Measurements from ENCODE around the gene C2CD4D.

The C2CD4D gene

DNA sequence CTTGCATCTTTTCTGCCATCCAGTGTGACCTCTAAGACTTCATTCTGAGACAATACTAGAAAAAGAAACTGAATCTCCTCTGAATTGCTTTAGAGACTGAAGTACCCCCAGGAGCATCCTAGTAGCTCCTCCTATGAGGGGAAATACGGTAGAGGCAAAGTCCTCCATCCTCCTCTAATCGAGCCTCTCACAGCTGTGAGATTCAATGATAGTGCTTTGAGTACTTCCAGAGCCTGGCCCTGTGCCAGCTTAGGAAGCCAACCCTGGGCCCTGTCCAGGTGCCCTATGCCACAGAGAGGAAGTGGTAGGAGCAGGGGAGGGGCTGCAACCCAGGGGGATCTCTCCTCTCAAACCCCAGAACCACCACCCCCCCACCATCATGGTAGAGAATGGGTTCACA is 18.7 kb downstream of the C2CD4D start:
- Histone ChIP-seq H3K36me3 (ENCODE audit: control insufficient read depth in 1 of 2, insufficient read depth in 2 of 2, low read length in 2 of 2) (no peaks in the 10 kb centered on the region), H3K27me3 (ENCODE audit: low read depth, low read length) (no peaks in the 10 kb centered on the region), H3K4me3 (ENCODE audit: low read depth in 1 of 2, low read length in 2 of 2) (no peak overlapping the region), H3K4me1 (ENCODE audit: control insufficient read depth in 1 of 2, insufficient read depth in 2 of 2, low read length in 2 of 2) (no peaks in the 10 kb centered on the region), H3K9me3 (ENCODE audit: control insufficient read depth in 1 of 2, low read length in 2 of 2) (no peaks in the 10 kb centered on the region), H3K27ac (ENCODE audit: low read length) (no peak overlapping the region)

DNA sequence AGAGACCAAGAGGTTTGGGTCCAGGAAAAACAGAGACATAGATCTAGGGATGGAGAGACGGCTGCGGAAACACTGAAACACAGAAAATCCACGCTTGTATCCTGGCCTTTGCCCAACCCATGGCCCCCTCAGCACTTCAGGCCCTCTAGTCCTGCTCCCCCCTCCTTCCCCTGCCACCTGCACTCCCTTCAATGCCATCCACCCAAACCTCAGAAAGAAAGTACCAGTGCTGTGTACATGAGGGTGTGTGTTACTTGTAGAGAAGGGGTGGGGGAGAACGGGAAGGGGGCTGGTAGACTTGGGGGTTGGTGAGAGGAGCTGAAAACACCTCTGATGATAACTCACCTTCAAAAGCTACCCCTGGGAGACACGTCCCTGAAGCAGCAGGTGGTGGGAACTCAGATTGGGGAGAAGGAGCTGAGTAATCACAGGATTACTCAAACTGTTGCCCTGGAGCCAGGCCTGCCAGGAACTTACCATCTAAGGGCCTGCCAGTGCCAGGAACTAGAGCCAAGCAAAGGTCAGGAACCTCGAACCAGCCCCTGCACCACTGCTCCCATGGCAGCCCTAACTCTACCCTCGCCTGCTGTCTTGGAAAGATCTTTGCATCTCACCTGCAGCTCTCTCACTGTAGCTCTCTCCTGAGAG is 19.5 kb downstream of the C2CD4D start:
- no peaks in the 10 kb centered on the region for H3K4me1 ChIP-seq (ENCODE audit: control insufficient read depth in 1 of 2, insufficient read depth in 2 of 2, low read length in 2 of 2)
- H3K9me3 ChIP-seq (ENCODE audit: control insufficient read depth in 1 of 2, low read length in 2 of 2) = no peaks in the 10 kb centered on the region
- H3K27me3 ChIP-seq (ENCODE audit: low read depth, low read length) = no peaks in the 10 kb centered on the region
- H3K36me3 ChIP-seq (ENCODE audit: control insufficient read depth in 1 of 2, insufficient read depth in 2 of 2, low read length in 2 of 2) = no peaks in the 10 kb centered on the region
- H3K27ac ChIP-seq (ENCODE audit: low read length) = no peak overlapping the region
- no peak overlapping the region for H3K4me3 ChIP-seq (ENCODE audit: low read depth in 1 of 2, low read length in 2 of 2)

DNA sequence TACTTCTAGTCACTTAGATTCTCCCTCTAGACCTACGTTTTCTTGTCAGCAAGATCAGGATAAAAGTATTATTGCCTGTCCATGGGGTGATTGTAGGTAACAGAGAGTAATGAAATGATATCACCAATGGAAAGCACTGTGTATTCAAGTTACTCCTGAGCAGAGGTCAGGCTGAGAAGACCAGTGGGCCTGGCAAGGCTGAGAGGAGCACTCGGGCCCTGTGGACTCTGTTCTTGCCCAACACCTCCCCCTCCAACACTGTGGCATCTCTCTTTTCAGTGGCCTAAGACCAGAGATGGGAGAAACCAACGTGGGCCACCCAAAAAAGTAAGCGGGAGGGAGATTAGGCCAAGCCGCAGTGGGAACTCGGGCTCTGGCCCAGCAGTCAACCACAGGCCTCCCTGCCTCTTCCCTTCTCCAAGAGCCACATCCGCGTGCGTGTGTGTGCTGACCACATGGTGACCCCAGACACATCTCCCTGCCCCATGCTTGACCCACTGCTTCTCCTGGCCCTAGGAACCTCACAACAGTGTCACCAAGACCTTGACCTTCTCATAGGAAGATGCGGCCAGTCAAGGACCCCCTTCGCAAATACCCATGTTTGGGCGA is 20.3 kb downstream of the C2CD4D start:
- H3K9me3 ChIP-seq (ENCODE audit: control insufficient read depth in 1 of 2, low read length in 2 of 2) = no peaks in the 10 kb centered on the region
- H3K4me3 ChIP-seq (ENCODE audit: low read depth in 1 of 2, low read length in 2 of 2) = no peak overlapping the region
- no peaks in the 10 kb centered on the region for H3K27me3 ChIP-seq (ENCODE audit: low read depth, low read length)
- no peak overlapping the region for H3K27ac ChIP-seq (ENCODE audit: low read length)
- no peaks in the 10 kb centered on the region for H3K4me1 ChIP-seq (ENCODE audit: control insufficient read depth in 1 of 2, insufficient read depth in 2 of 2, low read length in 2 of 2)
- no peaks in the 10 kb centered on the region for H3K36me3 ChIP-seq (ENCODE audit: control insufficient read depth in 1 of 2, insufficient read depth in 2 of 2, low read length in 2 of 2)

DNA sequence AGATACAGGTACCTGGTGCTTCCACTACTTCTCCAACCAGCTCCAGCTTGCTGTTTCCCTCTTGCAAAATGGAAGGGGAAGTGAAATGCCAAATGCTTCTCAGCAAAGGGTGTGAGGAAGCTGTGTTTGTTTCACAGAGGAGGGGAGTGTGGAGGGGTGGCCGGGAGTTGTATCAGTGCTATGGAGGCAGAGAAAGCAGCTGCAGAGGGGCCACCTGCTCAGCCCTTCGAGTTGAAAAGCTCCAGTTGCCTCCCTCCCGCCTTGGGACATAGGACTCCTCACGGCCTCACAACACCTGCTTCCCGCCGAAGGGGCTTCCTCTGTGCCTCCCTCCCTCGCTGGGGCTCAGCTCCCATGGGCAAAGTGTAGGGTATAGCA is 22.3 kb downstream of the C2CD4D start:
- Histone ChIP-seq H3K4me3 (ENCODE audit: low read depth in 1 of 2, low read length in 2 of 2) (no peak overlapping the region), H3K36me3 (ENCODE audit: control insufficient read depth in 1 of 2, insufficient read depth in 2 of 2, low read length in 2 of 2) (no peaks in the 10 kb centered on the region), H3K27ac (ENCODE audit: low read length) (no peak overlapping the region), H3K9me3 (ENCODE audit: control insufficient read depth in 1 of 2, low read length in 2 of 2) (no peaks in the 10 kb centered on the region), H3K27me3 (ENCODE audit: low read depth, low read length) (no peaks in the 10 kb centered on the region), H3K4me1 (ENCODE audit: control insufficient read depth in 1 of 2, insufficient read depth in 2 of 2, low read length in 2 of 2) (no peaks in the 10 kb centered on the region)

DNA sequence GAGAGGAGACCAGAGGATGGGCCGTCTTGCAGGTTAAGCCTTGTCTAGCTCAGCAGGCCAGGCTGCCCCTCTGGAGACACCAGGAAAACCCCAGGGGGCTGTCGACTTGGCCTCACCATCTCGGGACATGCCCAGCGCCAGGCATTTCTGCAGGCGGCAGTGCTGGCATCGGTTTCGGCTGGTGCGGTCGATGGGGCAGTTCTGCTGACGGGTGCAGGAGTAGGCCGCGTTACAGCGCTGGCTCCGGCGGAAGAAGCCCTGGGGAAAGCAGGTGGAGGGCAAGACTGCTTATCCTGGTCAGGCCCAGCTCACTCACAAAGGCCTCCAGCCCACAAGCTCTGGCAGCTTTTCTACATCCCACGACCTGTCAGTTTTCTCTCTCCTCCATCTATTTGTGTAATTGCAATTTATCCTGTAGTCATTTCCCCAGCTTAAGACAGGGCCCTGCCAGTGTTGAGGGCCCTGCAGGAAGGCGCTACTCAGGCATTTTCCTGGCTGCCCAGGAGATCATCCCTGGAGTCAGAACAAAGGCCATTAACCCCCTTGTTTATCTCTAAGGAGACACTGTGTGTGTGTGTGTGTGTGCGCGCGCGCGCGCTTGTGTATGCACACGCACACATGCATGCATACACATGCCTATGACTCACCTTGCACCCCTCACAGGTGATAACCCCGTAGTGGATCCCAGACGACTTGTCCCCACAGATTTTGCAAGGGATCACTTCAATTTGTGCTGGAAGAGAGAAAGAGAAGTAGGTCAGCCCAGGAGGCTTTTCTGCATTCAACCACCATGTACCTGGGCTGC is 22.9 kb downstream of the C2CD4D start:
- Histone ChIP-seq H3K9me3 (ENCODE audit: control insufficient read depth in 1 of 2, low read length in 2 of 2) (no peaks in the 10 kb centered on the region), H3K4me3 (ENCODE audit: low read depth in 1 of 2, low read length in 2 of 2) (no peak overlapping the region), H3K27ac (ENCODE audit: low read length) (no peak overlapping the region), H3K4me1 (ENCODE audit: control insufficient read depth in 1 of 2, insufficient read depth in 2 of 2, low read length in 2 of 2) (no peaks in the 10 kb centered on the region), H3K36me3 (ENCODE audit: control insufficient read depth in 1 of 2, insufficient read depth in 2 of 2, low read length in 2 of 2) (no peaks in the 10 kb centered on the region), H3K27me3 (ENCODE audit: low read depth, low read length) (no peaks in the 10 kb centered on the region)

DNA sequence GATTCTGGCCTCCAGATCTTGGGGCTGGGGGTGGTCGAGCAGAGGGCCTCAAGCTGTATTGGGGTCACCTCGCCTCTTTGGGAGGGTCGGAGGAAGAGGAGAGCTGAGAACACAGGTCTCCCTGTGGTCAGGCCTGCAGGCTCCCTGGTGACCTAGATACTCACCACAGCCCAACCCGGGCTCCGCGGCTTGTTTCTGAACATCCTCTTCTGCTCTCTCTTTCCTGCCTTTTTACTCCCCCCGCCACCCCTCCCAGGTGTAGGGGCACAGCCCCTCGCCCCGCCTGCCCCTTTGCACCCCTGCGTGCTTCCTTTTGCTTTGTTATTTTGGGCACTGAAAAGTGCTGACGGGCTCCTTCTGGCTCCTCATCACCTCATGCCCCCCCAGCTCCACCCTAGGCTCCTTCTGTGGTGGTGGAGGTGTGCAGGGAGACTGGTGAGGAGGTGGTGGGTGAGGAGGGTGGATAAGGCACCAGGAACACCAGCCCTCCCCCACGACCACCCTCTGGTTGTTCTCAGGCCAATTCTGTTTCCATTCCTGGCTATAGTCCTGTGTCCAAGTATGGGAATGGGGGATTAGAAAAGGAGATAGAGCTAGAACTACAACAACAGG is 23.8 kb downstream of the C2CD4D start:
- Histone ChIP-seq H3K27ac (ENCODE audit: low read length) (no peak overlapping the region), H3K36me3 (ENCODE audit: control insufficient read depth in 1 of 2, insufficient read depth in 2 of 2, low read length in 2 of 2) (no peaks in the 10 kb centered on the region)

DNA sequence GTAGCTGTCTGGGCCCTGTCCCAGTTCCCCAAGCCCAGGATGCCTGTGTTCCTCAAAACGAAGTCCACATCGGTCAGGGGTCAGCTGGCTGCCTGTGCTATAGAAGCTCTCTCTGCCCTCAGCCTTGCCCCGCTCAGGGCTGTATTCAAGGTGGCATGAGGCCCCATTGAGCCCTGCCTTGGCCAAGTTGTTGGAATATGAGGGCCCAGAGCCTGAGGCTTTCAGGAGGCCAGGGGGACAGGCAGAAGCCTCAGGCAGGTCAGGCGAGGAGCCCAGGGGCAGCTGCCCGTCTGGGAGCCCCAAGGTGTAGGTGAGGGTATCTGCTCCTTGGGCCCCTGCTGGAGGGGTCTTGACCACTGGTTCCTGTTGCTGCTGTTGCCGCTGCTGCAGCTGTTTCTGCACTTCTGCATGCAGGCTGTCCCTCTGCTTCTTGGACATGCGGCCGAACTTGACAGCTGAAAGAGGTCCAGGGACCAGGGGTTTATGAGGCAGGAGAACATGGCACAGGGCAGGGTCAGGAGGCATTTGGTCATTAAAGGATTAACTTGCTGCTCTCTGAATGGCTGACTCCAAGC is 24.6 kb downstream of the C2CD4D start:
- Histone ChIP-seq H3K9me3 (ENCODE audit: control insufficient read depth in 1 of 2, low read length in 2 of 2) (no peaks in the 10 kb centered on the region), H3K27ac (ENCODE audit: low read length) (no peak overlapping the region), H3K36me3 (ENCODE audit: control insufficient read depth in 1 of 2, insufficient read depth in 2 of 2, low read length in 2 of 2) (no peaks in the 10 kb centered on the region), H3K4me3 (ENCODE audit: low read depth in 1 of 2, low read length in 2 of 2) (no peak overlapping the region), H3K4me1 (ENCODE audit: control insufficient read depth in 1 of 2, insufficient read depth in 2 of 2, low read length in 2 of 2) (no peaks in the 10 kb centered on the region), H3K27me3 (ENCODE audit: low read depth, low read length) (no peaks in the 10 kb centered on the region)

More for the DNA sequence above, 23.8 kb downstream of the C2CD4D start:
- Histone ChIP-seq H3K4me1 (ENCODE audit: control insufficient read depth in 1 of 2, insufficient read depth in 2 of 2, low read length in 2 of 2) (no peaks in the 10 kb centered on the region), H3K9me3 (ENCODE audit: control insufficient read depth in 1 of 2, low read length in 2 of 2) (no peaks in the 10 kb centered on the region), H3K27me3 (ENCODE audit: low read depth, low read length) (no peaks in the 10 kb centered on the region), H3K4me3 (ENCODE audit: low read depth in 1 of 2, low read length in 2 of 2) (no peak overlapping the region)

DNA sequence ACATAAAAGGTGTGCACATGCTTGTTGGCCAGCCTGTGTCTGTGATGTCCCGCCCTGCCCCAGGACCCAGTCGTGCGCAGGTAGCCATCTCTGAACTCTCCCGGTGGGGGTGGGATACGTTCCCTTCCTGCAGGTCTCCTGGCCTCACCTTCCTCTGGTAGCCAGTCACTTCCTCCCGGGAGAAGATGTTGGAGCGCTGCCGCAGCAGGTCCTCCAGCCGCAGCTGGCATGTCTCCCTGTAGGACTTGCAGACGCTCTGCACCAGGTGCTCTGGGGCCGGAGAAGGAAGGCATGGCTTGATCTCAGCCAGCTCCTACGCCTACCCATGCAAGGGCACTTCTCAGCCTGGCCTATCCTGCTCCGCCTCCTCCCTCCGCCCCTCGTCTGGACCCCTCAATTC is 25.2 kb downstream of the C2CD4D start:
- no peaks in the 10 kb centered on the region for H3K36me3 ChIP-seq (ENCODE audit: control insufficient read depth in 1 of 2, insufficient read depth in 2 of 2, low read length in 2 of 2)
- H3K4me1 ChIP-seq (ENCODE audit: control insufficient read depth in 1 of 2, insufficient read depth in 2 of 2, low read length in 2 of 2) = no peaks in the 10 kb centered on the region
- no peak overlapping the region for H3K4me3 ChIP-seq (ENCODE audit: low read depth in 1 of 2, low read length in 2 of 2)
- no peaks in the 10 kb centered on the region for H3K27me3 ChIP-seq (ENCODE audit: low read depth, low read length)
- no peak overlapping the region for H3K27ac ChIP-seq (ENCODE audit: low read length)
- no peaks in the 10 kb centered on the region for H3K9me3 ChIP-seq (ENCODE audit: control insufficient read depth in 1 of 2, low read length in 2 of 2)

DNA sequence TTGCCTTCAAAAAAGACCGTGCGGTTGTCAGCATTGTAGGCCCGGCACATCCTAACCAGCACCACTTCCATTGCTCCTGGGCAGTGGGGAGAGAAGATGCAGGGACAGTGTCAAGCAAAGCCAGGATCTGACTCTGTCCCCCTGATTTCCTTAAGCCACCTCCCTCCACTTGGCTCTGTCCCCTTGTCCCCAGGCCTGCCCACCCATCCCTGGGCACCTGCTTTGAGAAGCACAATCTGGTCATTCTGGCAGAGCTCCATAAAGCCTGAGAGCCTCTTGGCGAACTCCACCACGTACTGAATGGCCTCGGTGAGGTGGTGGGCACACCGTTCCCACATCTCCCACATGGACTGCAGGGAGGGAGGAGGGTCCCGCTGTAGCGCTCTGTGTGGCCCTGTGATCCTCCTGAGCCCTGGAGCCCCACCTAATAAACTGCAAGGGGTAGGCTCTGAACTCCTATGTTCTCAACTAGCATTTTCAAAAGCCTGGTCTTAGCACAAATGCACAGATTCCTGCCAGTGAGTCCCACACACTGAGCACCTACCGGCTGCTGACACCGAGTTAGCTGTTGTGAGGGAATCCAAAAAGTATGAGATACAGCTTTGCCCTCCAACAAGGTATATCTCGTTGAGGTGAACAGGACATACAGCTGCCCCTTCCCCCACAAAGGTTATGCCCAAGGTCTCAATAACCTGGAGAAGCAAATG is 26.2 kb downstream of the C2CD4D start:
- no peak overlapping the region for H3K4me3 ChIP-seq (ENCODE audit: low read depth in 1 of 2, low read length in 2 of 2)
- no peaks in the 10 kb centered on the region for H3K9me3 ChIP-seq (ENCODE audit: control insufficient read depth in 1 of 2, low read length in 2 of 2)
- no peak overlapping the region for H3K27ac ChIP-seq (ENCODE audit: low read length)
- no peaks in the 10 kb centered on the region for H3K4me1 ChIP-seq (ENCODE audit: control insufficient read depth in 1 of 2, insufficient read depth in 2 of 2, low read length in 2 of 2)
- H3K36me3 ChIP-seq (ENCODE audit: control insufficient read depth in 1 of 2, insufficient read depth in 2 of 2, low read length in 2 of 2) = no peaks in the 10 kb centered on the region
- no peaks in the 10 kb centered on the region for H3K27me3 ChIP-seq (ENCODE audit: low read depth, low read length)

DNA sequence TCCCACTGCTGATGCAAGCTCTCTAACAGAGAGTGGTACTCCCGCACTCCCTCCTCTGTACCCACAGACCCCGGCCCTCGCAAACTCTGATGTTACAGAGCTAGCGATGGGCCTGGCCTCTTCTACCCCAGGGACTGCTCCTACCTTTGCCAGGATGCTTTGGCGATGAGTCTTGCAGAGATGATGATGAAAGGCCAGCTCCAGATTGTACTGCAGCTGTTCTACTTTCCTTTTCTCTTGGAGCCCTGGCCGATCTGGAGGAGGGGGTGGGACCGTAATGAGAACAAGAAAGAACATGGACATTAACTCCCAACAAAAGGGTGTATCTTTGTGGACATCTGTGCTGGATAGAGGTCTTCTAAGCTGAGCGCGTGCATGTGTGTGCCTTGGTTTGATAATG is 28.4 kb downstream of the C2CD4D start:
- H3K36me3 ChIP-seq (ENCODE audit: control insufficient read depth in 1 of 2, insufficient read depth in 2 of 2, low read length in 2 of 2) = no peaks in the 10 kb centered on the region
- no peak overlapping the region for H3K27ac ChIP-seq (ENCODE audit: low read length)
- no peak overlapping the region for H3K4me3 ChIP-seq (ENCODE audit: low read depth in 1 of 2, low read length in 2 of 2)
- H3K27me3 ChIP-seq (ENCODE audit: low read depth, low read length) = no peaks in the 10 kb centered on the region
- H3K4me1 ChIP-seq (ENCODE audit: control insufficient read depth in 1 of 2, insufficient read depth in 2 of 2, low read length in 2 of 2) = no peaks in the 10 kb centered on the region
- H3K9me3 ChIP-seq (ENCODE audit: control insufficient read depth in 1 of 2, low read length in 2 of 2) = no peaks in the 10 kb centered on the region
